ENCODE measurements around the gene DIS3L.
A peak's percentile ranks its signal among the peaks of the same experiment; 100 is the strongest.
"Not testable (repeated sequence)": the region's sequence is repeated elsewhere in the genome, so short reads cannot be mapped to it uniquely, and the experiment has no call there.

The DIS3L gene

GRCh38 chr15:66356359-66357236 lies 63.2 kb downstream of the DIS3L start, which contains the start of gene TIPIN:
Gene TIPIN, minus strand, starts transcription at chr15:66356685. Its CDS starts 3,738 bp downstream, at chr15:66352947.
- no peak for TF ChIP-seq CTCF (IDR thresholded peaks at IDR 0.05; ENCODE audit: insufficient read depth, missing control alignments)
- DNase-seq (ENCODE audit: insufficient read length, low spot score): peak; percentile 86
- FAIRE-seq: no peak

DNA sequence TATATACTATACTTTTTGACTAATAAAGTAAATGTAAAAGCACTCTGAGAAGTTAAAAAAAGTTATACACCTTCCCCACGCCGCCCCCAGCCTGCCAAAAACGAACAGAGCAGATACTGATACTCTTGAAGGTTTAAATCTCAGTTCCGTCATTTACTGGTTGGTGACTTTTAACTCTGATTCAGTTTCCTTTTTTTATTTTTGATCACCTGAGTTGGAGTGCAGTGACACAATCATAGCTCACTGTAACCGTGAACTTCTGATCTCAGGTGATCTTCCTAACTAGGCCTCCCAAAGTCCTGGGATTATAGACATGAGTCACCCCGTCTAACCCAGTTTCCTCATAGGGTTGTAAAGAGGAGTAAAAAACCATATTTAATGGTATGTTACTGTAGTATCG lies 66.4 kb downstream of the DIS3L start:
- FAIRE-seq (no peak), DNase-seq (ENCODE audit: insufficient read length, low spot score) (no peak)
- no peak for TF ChIP-seq CTCF (IDR thresholded peaks at IDR 0.05; ENCODE audit: insufficient read depth, missing control alignments)

- DNase-seq (ENCODE audit: insufficient read length, low spot score); FAIRE-seq: not testable (repeated sequence)
Observed at GRCh38 chr15:66361745-66362460, 68.5 kb downstream of the DIS3L start.

- TF ChIP-seq CTCF (IDR thresholded peaks at IDR 0.05; ENCODE audit: insufficient read depth, missing control alignments): no peak
- FAIRE-seq (no peak), DNase-seq (ENCODE audit: insufficient read length, low spot score) (no peak)
Observed at GRCh38 chr15:66362776-66363175, 69.4 kb downstream of the DIS3L start.

GRCh38 chr15:66364944-66365528 lies 71.7 kb downstream of the DIS3L start:
- FAIRE-seq (no peak), DNase-seq (ENCODE audit: insufficient read length, low spot score) (no peak)
- TF ChIP-seq CTCF (IDR thresholded peaks at IDR 0.05; ENCODE audit: insufficient read depth, missing control alignments): no peak

DNA sequence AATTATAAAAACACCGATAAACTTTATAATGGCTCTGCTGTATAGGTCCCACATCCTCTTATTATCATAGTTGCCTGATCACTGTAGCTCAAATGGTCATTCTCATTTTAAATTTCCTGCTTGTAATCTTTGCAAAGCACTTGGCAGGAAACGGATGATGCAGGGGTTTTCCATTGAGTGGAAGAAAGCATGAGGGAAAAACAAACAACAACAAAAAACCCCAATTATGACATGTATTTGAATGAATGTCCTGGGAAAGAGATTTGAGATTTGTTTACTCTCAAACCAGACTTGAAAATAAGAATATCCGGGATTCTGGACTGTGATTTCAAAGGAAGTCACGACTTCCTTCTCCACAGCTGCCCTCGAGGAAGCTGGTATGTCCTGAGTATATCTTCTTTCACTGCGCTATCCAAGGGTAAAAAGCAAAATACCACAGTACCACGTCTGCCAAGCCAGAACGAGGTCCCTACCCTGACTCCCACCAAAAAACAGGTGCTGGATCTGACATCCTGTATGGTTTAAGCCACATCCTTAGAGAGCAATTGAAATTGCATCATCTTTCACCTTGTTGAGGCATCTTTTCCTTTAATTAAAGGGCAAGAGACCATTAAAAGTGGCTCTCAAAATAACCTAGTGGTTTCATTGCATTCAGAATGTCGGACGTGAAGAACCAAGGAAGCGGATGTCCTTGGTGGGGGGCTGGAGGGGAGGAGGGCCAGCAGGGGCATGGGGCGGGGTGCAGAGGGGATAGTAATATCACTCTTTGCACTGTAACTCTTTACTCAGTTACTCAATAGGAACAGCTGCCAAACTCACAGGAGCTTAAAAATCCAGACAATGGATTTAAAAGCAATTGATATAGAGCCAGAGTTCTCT lies 76.6 kb downstream of the DIS3L start:
- FAIRE-seq: no peak
- no peak for TF ChIP-seq CTCF (IDR thresholded peaks at IDR 0.05; ENCODE audit: insufficient read depth, missing control alignments)
- DNase-seq (ENCODE audit: insufficient read length, low spot score): no peak

- TF ChIP-seq CTCF (IDR thresholded peaks at IDR 0.05; ENCODE audit: insufficient read depth, missing control alignments): no peak
- DNase-seq (ENCODE audit: insufficient read length, low spot score) (no peak), FAIRE-seq (no peak)
Observed at GRCh38 chr15:66374179-66374578, 80.8 kb downstream of the DIS3L start.
